GM12872 (cell line): Measurements from ENCODE around the gene RBM42.

Experiments
- CTCF ChIP-seq: IDR thresholded peaks from 3 replicates; pipeline ENCODE4 v1.5.1; 2011; ENCODE audit warnings: low read depth, mild to moderate bottlenecking, low read length, moderate library complexity; ENCODE audit not compliant: insufficient read depth

RBM42 gene

DNA sequence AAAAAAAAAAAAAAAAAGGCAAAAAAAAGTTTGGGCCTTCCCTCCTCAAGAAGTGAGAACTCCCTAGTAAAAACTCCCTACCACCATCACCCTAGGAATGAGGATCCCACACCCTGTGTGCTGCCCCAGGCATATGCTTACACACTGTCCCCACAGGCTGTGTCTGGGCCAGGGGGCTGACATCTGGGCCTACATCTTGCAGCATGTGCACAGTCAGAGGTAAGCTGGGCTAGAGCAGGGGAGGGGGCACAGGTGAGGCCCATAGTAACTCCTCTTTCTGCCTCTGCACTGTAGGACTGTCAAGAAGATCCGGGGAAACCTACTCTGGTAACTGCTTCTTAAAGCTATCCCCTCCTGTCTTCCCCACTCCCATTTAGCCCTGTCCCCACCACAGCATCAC lies 15.3 kb upstream of the RBM42 start:
- TF ChIP-seq CTCF, result no peak

- no peak for TF ChIP-seq CTCF
Measured at GRCh38 chr19:35615036-35615435, 13.8 kb upstream of the RBM42 start.

DNA sequence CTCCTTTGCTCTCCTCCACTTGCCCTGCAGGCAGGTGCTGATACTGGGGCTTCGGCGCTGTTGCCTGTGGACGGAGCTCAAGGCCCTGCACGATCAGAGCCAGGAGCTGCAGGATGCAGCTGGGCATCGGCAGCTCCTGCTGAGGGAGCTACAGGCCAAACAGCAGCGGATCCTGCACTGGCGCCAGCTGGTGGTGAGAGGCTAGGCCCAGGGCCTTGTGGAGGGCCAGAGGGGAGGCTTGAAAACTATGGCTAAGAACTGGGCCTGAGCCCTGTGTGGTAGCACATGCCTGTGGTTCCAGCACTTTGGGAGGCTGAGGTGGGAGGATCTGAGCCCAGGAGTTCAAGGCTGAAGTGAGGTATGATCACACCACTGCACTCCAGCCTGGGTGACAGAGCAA lies 10.0 kb upstream of the RBM42 start:
- no peak for TF ChIP-seq CTCF

- TF ChIP-seq CTCF, result no peak
Measured at GRCh38 chr19:35619290-35619923, 9.4 kb upstream of the RBM42 start.

DNA sequence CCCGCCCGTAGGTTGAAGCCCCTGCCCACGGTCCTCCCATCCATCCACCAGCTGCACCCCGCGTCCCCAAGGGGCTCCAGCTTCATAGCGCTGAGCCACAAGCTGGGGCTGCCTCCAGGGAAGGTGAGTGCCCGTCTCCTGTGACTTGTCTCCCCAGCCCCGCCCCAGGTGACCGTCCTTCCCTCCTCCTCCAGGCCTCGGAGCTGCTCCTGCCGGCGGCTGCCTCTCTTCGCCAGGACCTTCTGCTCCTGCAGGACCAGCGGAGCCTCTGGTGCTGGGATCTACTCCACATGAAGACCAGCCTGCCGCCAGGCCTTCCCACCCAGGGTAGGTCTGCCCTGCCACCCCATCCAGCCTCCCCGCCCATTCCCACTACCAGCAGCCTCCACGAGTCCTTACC lies 8.8 kb upstream of the RBM42 start:
- no peak for TF ChIP-seq CTCF

- no peak for TF ChIP-seq CTCF
Measured at GRCh38 chr19:35621708-35622107, 7.1 kb upstream of the RBM42 start.

DNA sequence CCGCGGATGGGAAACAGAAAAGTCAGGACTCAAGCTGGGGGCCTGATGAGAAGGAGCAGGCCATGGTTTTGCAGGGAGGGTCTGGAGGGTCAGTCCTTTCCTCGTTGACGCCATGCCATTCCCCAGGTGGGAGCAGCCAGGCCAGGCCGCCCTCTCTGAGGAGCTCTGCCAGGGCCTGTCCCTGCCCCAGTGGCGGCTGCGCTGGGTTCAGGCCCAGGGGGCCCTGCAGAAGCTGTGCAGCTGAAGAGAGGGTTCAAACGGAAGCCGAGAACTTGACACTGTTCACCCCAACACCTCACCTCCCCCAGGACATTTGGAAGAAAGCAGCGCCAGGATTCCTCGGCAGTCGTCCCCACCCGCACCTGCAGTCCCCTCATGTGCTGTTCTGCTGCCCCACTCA lies 6.1 kb upstream of the RBM42 start:
- TF ChIP-seq CTCF, result no peak

DNA sequence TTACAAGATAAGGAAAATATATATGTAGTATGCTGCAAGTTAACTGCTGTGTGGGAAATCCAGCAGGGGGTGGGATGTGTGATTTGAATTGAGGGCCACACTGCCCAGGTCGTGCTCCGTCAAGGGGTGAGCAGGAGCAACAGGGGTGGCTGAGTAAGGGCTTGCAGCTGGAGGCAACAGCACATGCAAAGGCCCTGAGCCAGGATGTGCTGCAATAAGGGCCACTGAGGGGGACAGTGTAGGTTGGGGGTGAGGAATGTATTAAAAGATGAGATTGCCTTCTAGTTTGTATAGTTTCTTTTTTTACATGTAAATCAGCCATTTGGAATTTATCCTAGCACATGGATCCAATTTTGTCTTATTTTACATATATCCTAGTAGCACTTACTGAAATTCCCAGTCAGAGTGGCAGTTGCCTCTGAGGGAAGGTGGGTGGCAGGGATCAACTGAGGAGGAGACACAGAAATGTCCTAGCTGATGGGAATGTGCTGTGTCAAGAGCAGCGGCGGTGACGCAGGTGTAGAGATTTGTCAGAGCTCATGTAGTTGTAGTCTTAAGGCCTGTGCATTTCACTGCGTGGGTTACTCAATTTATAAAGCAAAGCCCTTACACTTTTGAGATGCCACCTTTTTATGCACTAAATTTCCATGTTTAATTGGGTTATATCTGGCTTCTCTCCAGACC lies 5.4 kb upstream of the RBM42 start:
- TF ChIP-seq CTCF, result no peak
